HepG2 (cell line): ENCODE data around the gene DNAJC12. TPM values are rescaled to one million over a fixed set of nuclear protein-coding genes. Genes with fewer than 3 reads are reported as not detected.

Experiments
- ETV6 ChIP-seq: sonication (generic); formaldehyde crosslinking; conservative IDR thresholded peaks from 2 replicates; pipeline ENCODE4 v1.4.0; 2020; ENCODE audit warnings: missing genetic modification reagents
- FOXK1 ChIP-seq: sonication (generic); formaldehyde crosslinking; IDR thresholded peaks from 2 replicates; pipeline ENCODE4 v1.4.0; 2020; ENCODE audit warnings: low read depth, missing genetic modification reagents, borderline replicate concordance
- KAT2B ChIP-seq: fragments of 150-350 bp; IDR thresholded peaks from 2 replicates; pipeline ENCODE4 v1.6.1; 2014; ENCODE audit warnings: low read depth, low read length, borderline replicate concordance
- KDM1A ChIP-seq: IDR thresholded peaks from 2 replicates; pipeline ENCODE4 v1.6.1; 2016; ENCODE audit warnings: missing compliant biosample characterization
- KDM2A ChIP-seq: sonication (generic); formaldehyde crosslinking; IDR thresholded peaks from 2 replicates; pipeline ENCODE4 v1.4.0; 2020; ENCODE audit warnings: low read depth, missing genetic modification reagents, borderline replicate concordance
- KDM4B ChIP-seq: sonication (generic); formaldehyde crosslinking; IDR thresholded peaks from 2 replicates; pipeline ENCODE4 v1.4.0; 2020; ENCODE audit warnings: missing genetic modification reagents
- LCORL ChIP-seq, 2 experiments: fragments of 450-650 bp in 1 of 2; sonication (generic) in 1 of 2; formaldehyde crosslinking in 1 of 2; IDR thresholded peaks; 2 replicates each; pipeline versions ENCODE4 v1.5.0 to v1.6.1; 2017 to 2020; ENCODE audit warnings: antibody characterized with exemption in 1 of 2, missing genetic modification reagents in 1 of 2
- NCOA5 ChIP-seq: sonication (generic); formaldehyde crosslinking; IDR thresholded peaks from 2 replicates; pipeline ENCODE4 v1.4.0; 2020; ENCODE audit warnings: missing genetic modification reagents
- NFE2L1 ChIP-seq: sonication (generic); formaldehyde crosslinking; IDR thresholded peaks from 2 replicates; pipeline ENCODE4 v1.4.0; 2020; ENCODE audit warnings: missing genetic modification reagents, mild to moderate bottlenecking, borderline replicate concordance
- NFYC ChIP-seq: IDR thresholded peaks from 2 replicates; pipeline ENCODE4 v1.6.1; 2016; ENCODE audit warnings: missing genetic modification reagents, missing compliant biosample characterization
- NR2C2 ChIP-seq: sonication (generic); formaldehyde crosslinking; IDR thresholded peaks from 2 replicates; pipeline ENCODE4 v1.4.0; 2020; ENCODE audit warnings: missing genetic modification reagents, mild to moderate bottlenecking, moderate library complexity, borderline replicate concordance
- REL ChIP-seq: sonication (generic); formaldehyde crosslinking; conservative IDR thresholded peaks from 2 replicates; pipeline ENCODE4 v1.8.0; 2022; ENCODE audit warnings: mild to moderate bottlenecking, missing genetic modification reagents, moderate library complexity
- RXRA ChIP-seq: sonication (generic); formaldehyde crosslinking; IDR thresholded peaks from 2 replicates; pipeline ENCODE4 v1.5.1; 2020; ENCODE audit warnings: missing genetic modification reagents
- SAP130 ChIP-seq: IDR thresholded peaks from 2 replicates; pipeline ENCODE4 v1.6.1; 2016; ENCODE audit warnings: low read depth
- SNAI1 ChIP-seq: sonication (generic); formaldehyde crosslinking; IDR thresholded peaks from 2 replicates; pipeline ENCODE4 v1.5.0; 2020; ENCODE audit warnings: mild to moderate bottlenecking, missing genetic modification reagents, borderline replicate concordance
- SP1 ChIP-seq, 2 experiments: fragments of 450-650 bp in 1 of 2; sonication (generic) in 1 of 2; formaldehyde crosslinking in 1 of 2; IDR thresholded peaks; 2 replicates each; pipeline versions ENCODE4 v1.4.0 to v1.6.1; 2016 to 2020; ENCODE audit warnings: missing genetic modification reagents in 1 of 2
- SPEN ChIP-seq: sonication (generic); formaldehyde crosslinking; IDR thresholded peaks from 2 replicates; pipeline ENCODE4 v1.5.1; 2020; ENCODE audit warnings: low read depth, mild to moderate bottlenecking, missing genetic modification reagents
- SRSF9 ChIP-seq: fragments of 200-400 bp; formaldehyde crosslinking; IDR thresholded peaks from 2 replicates; pipeline ENCODE4 v1.6.1; 2018; ENCODE audit warnings: borderline replicate concordance, mild to moderate bottlenecking, low read depth, low read length; ENCODE audit not compliant: insufficient read depth, poor library complexity, severe bottlenecking
- ZFX ChIP-seq: sonication (generic); formaldehyde crosslinking; IDR thresholded peaks from 2 replicates; pipeline ENCODE4 v1.4.0; 2020; ENCODE audit warnings: mild to moderate bottlenecking, low read depth, missing genetic modification reagents, moderate library complexity
- ZGPAT ChIP-seq: IDR thresholded peaks from 2 replicates; pipeline ENCODE4 v1.6.1; 2016; ENCODE audit warnings: mild to moderate bottlenecking
- ZNF292 ChIP-seq: sonication (generic); formaldehyde crosslinking; IDR thresholded peaks from 2 replicates; pipeline ENCODE4 v1.8.1; 2022; ENCODE audit warnings: mild to moderate bottlenecking, low read depth, missing genetic modification reagents, borderline replicate concordance
- ZNF33A ChIP-seq: sonication (generic); formaldehyde crosslinking; IDR thresholded peaks from 2 replicates; pipeline ENCODE4 v1.5.1; 2020; ENCODE audit warnings: missing genetic modification reagents, mild to moderate bottlenecking, moderate library complexity, borderline replicate concordance
- ZNF362 ChIP-seq: sonication (generic); formaldehyde crosslinking; IDR thresholded peaks from 2 replicates; pipeline ENCODE4 v1.4.0; 2020; ENCODE audit warnings: missing genetic modification reagents, mild to moderate bottlenecking, borderline replicate concordance
- ZNF616 ChIP-seq: sonication (generic); formaldehyde crosslinking; IDR thresholded peaks from 2 replicates; pipeline ENCODE4 v1.5.0; 2020; ENCODE audit warnings: low read depth, mild to moderate bottlenecking, missing genetic modification reagents
- polyA plus RNA-seq, 8 experiments: library from polyadenylated mRNA; depleted of rRNA in 3 of 8; stranded (reverse) in 7 of 8; unstranded in 1 of 8; fragments of >200 nt; fragmentation: Illumina TruSeq in 4 of 8; extraction: Trizol in 4 of 8; gene quantifications; 2 replicates each; pipeline versions ENCODE4 v1.2.1 to v1.2.3, GENCODE V29; 2011 to 2016; ENCODE audit warnings: low read depth in 4 of 8, missing spikeins in 1 of 8, mixed read lengths in 1 of 8; ENCODE audit not compliant: insufficient read depth in 1 of 8
- total RNA-seq, 5 experiments: library from RNA; depleted of rRNA; stranded (reverse); fragments of >200 nt; fragmentation: Illumina TruSeq; extraction: Trizol; gene quantifications; 2 replicates each; pipeline ENCODE4 v1.2.3, GENCODE V29; 2016; ENCODE audit warnings: low read depth in 1 of 5
- TF ChIP-seq, protein P1 (sequence below): IDR thresholded peaks from 2 replicates; pipeline ENCODE4 v1.6.1; 2012; ENCODE audit warnings: inconsistent platforms
- TF ChIP-seq, protein P2 (sequence below): sonication (generic); formaldehyde crosslinking; IDR thresholded peaks from 2 replicates; pipeline ENCODE4 v1.4.0; 2020; ENCODE audit warnings: mild to moderate bottlenecking, missing genetic modification reagents

DNAJC12 gene
- total and polyA plus RNA-seq, 2 of the 13 experiments (the other 11 are each of a cell fraction or from before 2014, with no cell fraction given), result 11.6 to 43.9 TPM

GRCh38 chr10:67788028-67788886 is 49.7 kb downstream of the DNAJC12 start (continued):
- TF ChIP-seq ZNF362 (no peak), KDM4B (CRISPR knock-in tag) (no peak), REL (no peak), SNAI1 (CRISPR knock-in tag) (no peak), KDM2A (CRISPR knock-in tag) (peak; percentile 57; the same call in 1 of the 2 replicates), SP1 (IDR thresholded peaks at IDR 0.05) (no peak), SP1 (CRISPR knock-in tag; IDR thresholded peaks at IDR 0.05) (no peak), SAP130 (CRISPR knock-in tag) (peak; percentile 34; the same call in 1 of the 2 replicates), ZNF616 (no peak), RXRA (CRISPR knock-in tag) (peak; percentile 68; the same call in 1 of the 2 replicates), ZNF292 (CRISPR knock-in tag) (peak; percentile 20; the same call in 1 of the 2 replicates), FOXK1 (CRISPR knock-in tag) (no peak), LCORL (IDR thresholded peaks at IDR 0.05) (no peak), LCORL (CRISPR knock-in tag; IDR thresholded peaks at IDR 0.05) (peak; percentile 87), SPEN (peak; percentile 63), NFYC (CRISPR knock-in tag) (no peak), ZFX (CRISPR knock-in tag) (peak; percentile 28; the same call in 1 of the 2 replicates), SRSF9 (no peak), NR2C2 (CRISPR knock-in tag) (no peak), NCOA5 (no peak), ZGPAT (CRISPR knock-in tag) (no peak), KDM1A (no peak), NFE2L1 (no peak), ETV6 (CRISPR knock-in tag) (no peak), ZNF33A (CRISPR knock-in tag) (no peak), KAT2B (no peak)
- TF ChIP-seq, protein P1, sequence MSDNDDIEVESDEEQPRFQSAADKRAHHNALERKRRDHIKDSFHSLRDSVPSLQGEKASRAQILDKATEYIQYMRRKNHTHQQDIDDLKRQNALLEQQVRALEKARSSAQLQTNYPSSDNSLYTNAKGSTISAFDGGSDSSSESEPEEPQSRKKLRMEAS, result peak; percentile 28; the same call in 1 of the 2 replicates
- TF ChIP-seq, protein P2, sequence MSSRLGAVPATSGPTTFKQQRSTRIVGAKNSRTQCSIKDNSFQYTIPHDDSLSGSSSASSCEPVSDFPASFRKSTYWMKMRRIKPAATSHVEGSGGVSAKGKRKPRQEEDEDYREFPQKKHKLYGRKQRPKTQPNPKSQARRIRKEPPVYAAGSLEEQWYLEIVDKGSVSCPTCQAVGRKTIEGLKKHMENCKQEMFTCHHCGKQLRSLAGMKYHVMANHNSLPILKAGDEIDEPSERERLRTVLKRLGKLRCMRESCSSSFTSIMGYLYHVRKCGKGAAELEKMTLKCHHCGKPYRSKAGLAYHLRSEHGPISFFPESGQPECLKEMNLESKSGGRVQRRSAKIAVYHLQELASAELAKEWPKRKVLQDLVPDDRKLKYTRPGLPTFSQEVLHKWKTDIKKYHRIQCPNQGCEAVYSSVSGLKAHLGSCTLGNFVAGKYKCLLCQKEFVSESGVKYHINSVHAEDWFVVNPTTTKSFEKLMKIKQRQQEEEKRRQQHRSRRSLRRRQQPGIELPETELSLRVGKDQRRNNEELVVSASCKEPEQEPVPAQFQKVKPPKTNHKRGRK (CRISPR knock-in tag), result no peak
